GM21723 (cell line): ENCODE data around the gene VAMP3.

Experiments used
- ATAC-seq: cut with Tn5 transposase; IDR thresholded peaks from one replicate; pipeline ENCODE4 v1.9.1; 2021; ENCODE audit warnings: mild to moderate bottlenecking, moderate library complexity; ENCODE audit not compliant: unreplicated experiment

VAMP3 gene, protein sequence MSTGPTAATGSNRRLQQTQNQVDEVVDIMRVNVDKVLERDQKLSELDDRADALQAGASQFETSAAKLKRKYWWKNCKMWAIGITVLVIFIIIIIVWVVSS

DNA sequence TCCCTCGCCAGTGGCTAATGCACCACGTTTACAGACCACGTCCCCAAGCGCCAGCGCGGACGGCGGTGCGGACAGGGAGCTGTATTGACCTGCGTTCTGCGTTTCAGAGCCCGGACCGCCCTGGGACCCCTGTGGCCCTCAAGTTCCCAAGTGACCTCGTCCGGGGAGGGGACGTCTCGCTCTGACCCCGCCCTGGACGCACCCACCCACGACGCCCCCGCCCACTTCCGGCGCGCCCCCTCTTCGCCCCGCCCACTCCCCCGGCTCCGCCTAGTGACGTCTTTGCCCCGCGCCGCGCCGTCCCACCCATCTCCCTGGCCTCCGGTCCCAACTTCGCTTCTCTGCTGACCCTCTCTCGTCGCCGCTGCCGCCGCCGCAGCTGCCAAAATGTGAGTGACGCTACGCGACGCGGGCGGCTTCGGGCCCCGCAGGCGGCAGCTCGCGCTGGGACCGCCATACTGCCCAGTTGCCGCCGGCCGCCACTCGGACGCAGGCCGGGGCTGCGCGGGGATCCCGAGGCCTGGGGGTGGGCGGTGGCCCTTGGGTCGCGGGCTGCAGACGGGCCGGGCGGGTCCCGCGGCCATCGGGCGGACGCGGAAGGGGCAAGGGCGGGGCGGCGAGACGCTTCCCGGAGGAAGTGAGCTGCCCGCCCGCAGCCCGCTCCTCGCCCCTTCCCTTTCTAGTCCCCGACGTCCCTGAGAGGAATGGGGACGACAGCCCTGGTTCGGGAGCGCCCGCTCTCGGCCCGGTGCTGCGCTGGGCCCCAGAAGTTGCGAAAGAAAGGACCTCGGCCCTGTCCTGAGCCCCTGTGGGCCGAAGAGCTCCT lies at the start of gene VAMP3:
Gene VAMP3 (plus strand): TSS at position 300 of the 826 bp plus-strand sequence. CDS start 88 bp downstream, at position 388.
- ATAC-seq, result peak; percentile 77

DNA sequence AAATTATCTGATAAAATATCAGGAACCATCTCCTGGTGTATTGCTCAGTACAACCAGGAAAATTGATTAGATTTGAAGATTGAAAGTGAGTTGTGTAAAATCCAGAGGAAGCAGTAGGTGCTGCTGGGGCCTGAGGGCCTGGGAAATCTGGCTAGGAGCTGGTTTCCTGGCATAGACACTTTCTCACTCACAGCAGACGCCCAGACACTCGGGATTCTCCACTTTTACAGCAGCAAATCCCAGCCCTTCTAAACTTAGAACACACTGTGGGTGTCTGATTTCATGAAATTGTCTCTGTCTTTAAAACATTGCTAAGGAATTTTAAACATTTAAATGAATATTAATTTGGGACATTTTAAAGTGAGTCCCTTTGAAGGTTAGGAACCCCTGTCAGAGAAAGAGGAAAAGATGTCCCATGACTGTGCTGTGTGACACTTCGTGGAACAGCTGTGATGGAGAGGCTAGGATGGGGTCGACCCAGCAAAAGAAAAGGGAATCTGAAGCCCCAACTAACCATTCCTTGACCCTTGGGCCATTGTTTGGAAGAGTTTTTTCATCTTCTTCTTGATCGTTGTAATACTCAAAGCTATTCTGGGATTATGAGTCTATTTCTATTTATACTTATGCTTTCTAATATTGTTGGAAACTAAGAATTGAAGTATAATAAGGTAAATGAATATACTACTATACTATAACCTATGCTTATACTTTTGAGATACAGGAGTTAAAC lies 49.0 kb upstream of the VAMP3 start:
- ATAC-seq, result no peak

DNA sequence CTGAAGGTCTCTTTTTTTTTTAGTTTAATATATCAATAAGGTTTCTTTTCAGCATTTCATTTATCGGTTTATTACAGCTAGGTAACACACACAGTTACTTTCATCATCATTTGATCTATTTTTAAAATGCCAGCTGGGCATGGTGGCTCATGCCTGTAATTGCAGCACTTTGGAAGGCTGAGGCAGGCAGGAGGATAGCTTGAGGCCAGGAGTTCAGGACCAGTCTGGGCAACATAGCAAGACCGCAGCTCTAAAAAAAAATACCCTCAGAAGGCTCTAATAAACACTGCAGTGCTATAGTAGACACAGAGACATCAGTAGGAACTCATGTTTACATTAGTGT lies 48.5 kb upstream of the VAMP3 start:
- ATAC-seq, result no peak

DNA sequence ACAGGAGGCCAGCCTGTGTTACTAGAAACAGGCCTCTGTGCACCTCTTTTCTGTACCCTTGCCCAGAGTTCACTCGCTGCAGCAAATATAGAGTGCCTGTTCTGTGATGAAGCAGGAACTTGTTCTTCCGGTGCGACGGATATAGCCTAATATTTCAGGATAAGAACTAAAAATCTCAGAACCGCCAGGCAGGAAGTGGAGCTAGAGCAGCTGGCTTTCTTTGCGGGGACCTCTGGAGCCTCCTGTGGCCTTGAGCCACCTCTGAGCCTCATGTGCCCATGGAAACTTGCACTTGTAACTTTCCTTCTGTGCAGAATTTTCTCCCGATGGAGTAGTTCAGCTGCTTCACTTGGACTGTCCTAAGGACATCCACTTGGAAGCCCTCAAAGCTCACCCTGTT lies 44.5 kb upstream of the VAMP3 start:
- ATAC-seq, result no peak

DNA sequence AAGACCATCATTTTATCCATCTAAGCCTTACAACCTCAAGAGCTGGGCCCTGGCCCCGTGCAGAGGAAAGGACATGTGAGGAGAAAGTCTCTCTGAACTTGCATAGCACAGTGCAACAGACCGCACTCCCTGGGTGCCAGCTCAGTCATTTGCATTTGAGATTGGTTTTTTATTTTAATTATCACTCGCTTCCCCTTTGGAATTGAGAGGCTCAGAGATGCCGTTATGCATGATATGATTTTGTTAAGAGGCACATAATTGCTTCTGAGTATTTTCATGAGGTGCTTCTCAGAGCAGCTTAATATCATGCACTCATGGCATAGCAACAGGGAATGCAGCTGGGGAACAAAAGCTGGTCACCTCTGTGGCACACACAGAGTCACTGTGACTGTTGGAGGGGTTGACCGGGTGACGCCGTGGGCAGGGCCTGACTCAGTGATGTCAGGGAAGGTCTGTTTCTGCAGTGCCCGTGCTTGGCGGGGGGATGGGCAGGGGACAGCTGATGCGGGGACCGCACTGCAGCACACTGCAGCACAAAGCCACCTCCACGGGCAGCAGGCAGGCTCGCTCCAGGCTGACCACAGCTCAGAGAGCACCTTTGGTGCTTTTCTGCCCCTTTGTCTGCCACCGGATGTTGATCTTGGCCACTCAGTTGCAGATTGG lies 43.2 kb upstream of the VAMP3 start:
- ATAC-seq, result no peak

DNA sequence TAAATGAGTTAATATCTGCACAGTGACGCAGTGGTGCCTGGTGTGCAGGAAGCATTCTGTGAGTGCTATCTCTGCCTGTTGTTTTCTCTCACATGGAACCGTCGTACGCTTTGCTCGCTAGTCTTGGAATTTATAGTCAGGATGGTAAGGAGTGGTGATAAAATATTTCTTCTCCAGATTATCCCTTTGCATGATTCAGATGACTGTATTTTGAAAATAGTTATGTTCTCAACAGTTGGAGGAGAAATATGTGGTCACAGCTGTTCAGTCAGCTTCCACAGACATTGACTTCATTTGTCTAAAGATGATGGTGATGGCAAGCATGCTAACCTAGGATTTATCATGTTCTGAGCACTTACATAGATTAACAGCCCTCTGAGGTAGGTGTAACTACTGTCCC lies 41.3 kb upstream of the VAMP3 start:
- ATAC-seq, result no peak

DNA sequence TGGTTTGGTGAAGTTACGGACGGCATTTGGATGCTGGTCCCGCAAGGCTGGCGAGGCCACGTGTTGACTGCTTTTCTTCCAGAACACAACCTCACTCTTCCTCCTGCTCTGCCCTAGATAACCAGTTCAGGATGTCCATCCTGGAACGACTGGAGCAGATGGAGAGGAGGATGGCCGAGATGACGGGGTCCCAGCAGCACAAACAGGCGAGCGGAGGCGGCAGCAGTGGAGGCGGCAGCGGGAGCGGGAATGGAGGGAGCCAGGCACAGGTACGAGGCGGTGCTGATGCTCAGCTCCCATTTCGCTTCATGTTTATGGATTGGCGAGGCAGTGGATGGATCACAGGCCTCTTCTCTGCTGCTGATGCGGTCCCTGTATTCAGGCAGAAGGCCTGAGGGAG lies 38.8 kb upstream of the VAMP3 start:
- no peak for ATAC-seq

DNA sequence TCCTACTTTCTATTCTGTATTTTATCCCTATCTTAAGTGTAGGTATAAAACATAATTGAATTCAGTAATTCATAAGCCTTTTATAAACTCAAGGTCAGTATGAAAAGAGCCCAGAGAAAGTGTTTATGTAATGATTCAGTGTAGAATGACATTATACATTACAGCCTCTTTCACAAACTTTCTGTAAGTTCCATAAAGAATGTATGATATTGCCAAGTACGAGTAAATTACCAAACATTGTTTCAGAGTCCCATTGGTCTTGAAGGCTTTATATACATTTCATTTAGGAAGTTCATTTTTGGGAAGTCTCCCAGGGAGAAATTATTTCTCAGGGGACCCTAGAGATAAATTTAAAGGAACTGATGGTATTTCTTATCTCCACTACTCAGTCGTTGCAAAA lies 37.8 kb upstream of the VAMP3 start:
- ATAC-seq, result no peak

DNA sequence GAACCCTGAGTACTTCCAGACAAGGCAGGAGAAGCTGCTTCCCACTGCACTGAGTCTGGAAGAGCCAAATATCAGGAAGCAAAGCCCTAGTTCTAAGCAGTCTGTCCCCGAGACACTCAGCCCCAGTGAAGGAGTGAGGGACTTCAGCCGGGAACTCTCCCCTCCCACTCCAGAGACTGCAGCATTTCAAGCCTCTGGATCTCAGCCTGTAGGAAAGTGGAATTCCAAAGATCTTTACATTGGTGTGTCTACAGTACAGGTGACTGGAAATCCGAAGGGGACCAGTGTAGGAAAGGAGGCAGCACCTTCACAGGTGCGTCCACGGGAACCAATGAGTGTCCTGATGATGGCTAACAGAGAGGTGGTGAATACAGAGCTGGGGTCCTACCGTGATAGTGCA lies 33.1 kb upstream of the VAMP3 start:
- ATAC-seq, result no peak

DNA sequence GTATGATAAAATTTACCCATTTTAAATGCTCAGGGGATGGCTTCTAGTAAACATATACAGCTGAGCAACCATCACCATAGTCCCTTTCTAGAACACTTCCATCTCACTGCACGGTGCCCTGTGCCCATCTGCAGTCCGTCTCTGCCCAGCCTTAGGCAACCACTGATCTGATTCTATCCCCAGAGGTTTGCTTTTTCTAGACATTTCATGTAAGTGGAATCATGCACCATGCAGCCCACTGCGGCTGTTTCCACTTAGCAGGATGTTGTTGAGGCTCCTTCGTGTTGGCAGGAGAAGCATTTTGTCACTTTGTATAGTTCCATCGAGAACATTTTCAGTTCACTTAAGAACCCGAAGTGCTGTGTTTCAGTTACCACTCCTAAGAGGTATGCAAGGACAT lies 27.8 kb upstream of the VAMP3 start:
- no peak for ATAC-seq

DNA sequence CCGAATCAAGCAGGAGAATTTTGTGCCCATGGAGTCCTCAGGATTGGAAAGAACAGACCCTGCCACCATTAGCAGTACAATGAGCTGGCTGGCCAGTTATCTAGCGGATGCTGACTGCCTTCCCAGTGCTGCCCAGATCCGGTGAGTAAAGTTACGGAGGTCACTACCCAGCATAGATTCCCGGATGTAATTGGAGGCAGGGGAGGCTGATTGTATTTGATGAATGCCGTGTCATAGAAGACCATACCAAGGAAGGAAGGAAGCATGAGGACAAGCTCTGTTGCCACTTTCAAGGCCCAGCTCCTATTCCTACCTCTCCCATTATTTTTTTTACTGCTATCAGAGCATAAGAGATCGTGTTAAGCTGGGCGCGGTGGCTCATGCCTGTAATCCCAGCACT lies 26.2 kb upstream of the VAMP3 start:
- no peak for ATAC-seq

DNA sequence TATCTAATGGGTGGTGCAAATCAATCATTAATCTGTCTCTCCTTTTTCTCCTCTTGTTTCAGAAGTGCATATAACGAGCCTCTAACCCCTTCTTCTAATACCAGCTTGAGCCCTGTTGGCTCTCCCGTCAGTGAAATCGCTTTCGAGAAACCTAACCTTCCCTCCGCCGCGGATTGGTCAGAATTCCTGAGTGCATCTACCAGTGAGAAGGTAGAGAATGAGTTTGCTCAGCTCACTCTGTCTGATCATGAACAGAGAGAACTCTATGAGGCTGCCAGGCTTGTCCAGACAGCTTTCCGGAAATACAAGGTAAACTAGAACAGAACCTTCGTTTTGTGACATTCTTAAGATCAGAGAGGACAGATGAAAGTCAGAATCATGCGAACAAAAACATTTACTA lies 25.3 kb upstream of the VAMP3 start:
- no peak for ATAC-seq

DNA sequence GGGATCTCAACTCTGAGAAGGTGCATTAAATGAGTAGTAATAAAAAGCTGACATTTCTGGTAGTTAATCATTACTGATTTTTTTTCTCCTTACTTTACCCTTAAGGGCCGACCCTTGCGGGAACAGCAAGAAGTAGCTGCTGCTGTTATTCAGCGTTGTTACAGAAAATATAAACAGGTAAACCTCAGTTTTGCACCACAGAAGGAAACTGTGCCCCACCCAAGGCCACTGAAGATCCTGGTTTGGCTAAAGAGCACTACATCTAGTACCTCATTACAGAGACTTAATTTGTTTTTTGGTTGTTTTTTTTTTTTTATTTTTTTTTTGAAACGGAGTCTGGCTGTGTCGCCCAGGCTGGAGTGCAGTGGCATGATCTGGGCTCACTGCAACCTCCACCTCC lies 23.5 kb upstream of the VAMP3 start:
- ATAC-seq, result no peak

DNA sequence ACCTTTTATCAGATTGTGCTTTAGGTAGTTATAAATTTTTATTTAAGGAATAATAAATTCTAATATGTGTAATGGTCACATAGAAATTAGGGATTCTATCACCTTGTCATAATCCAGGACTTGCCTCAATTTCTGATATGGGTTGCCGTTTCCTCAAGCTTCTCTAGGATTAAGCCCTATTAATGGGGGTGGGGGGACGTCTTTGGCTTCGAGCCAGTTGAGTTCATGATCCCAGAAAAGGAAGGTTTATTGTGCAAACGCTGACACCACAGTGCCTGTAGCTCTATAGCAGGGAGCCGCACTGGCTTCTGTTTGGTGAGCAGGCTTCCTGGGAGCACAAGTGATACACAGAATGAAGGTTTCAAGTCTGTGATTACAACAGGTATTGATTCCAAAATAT lies 22.0 kb upstream of the VAMP3 start:
- ATAC-seq, result no peak

DNA sequence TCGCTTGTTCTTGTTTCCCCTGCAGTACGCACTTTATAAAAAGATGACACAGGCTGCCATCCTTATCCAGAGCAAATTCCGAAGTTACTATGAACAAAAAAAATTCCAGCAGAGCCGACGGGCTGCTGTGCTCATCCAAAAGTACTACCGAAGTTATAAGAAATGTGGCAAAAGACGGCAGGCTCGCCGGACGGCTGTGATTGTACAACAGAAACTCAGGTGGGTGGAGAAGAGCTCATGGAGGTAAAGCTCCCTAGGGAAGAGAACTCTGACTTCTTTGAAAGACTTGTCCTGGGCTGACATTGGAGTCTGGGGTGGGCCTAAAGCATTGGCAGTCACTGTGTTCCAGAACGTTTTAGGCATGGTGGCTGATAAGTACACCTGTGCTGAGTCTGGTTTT lies 19.9 kb upstream of the VAMP3 start:
- no peak for ATAC-seq

DNA sequence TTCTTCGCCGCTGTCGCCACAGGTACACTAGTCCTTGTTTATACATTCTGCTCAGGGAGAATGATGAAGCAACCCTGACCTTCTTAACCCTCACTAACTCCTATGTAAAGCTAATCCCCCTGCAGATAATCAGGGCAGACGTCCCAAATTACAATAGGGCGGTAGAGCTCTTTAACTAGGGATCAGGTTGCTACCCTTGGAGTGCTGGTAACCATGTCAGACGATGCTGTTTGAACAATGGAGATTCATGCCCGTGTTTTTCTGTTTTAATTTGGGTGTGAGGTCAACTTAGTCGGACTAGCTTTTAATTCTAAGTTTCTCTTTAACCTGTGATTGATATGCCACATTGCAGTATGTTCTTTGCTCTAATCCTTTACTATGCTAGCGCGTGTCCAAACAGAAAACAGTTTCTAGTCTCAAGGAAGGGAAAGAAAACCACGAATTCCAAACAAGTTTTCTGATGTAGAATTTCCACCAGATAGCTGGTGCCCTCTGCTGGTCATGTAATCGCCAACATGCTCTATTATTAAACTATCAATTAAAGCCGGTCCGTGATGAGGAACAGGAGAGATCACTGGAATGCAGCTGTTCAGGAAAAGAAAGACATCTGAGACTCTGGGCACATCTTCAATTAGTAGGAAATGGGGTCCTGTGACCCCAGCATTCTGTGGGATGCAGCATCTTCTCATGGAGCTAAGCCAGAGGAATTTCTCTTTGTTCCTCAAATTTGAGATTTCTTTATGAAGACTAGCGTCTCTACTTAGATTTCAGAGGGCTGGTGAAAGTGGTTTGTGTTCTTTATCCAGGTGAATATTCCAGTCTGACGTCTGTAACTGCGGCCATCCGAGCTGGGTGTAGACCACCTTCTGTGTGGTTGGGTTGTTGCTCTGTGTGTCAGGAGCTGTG lies 18.3 kb upstream of the VAMP3 start:
- ATAC-seq, result no peak

DNA sequence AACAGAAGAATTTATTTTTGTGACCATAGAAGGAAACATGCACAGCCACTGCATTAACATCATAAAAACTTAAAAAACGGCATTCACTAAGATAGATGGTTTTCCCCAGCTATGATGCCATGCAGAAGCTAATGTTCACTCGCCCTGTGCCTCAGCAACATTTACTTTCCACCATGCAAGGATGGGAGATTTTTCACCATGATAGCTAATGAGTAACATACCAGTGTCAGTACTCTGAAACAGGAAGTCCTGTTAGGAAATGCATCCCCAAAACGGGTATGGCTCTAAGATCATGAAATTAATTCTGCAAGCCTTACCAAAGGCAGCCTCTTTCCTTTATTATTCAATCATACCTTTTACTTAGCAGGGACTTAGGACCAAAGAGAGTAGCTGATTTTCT lies 17.5 kb upstream of the VAMP3 start:
- ATAC-seq, result no peak

DNA sequence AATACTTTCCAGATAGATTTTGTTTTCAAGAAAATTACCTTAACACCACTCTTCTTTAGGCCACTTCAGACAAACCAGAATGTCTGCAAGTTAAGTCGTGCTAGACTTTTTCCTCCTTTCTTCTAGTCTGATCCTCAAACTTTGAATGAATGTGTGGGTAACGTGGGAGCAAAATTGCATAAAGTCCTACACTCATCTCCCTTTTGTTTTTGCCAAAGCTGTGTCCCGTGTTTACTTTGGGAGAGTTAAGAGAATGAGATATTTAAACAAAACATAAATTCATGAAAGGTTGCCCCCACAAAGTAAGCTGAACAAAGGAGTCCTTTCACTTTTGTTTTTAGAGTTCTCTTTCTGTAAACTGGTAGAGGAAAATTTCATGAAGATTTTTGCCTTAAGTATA lies 16.9 kb upstream of the VAMP3 start:
- no peak for ATAC-seq

DNA sequence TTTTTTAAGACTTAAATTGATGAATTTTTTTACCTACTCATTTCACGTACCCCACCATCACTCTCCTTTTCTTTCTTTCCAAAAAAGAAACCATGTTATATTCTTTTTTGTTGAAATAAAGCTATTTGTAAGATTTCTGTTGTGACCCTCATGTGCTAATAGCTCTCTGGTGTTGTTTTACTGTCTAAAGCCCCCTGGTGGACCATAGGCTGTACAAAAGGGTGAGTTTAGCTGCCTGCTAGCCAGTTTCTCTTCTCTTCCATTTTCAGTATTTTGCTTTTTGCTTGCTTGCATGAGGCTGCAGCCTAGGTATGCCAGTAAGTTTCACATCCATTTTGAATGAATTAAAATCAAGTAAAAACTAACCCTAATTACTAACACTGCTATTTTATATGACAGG lies 15.6 kb upstream of the VAMP3 start:
- ATAC-seq, result no peak

DNA sequence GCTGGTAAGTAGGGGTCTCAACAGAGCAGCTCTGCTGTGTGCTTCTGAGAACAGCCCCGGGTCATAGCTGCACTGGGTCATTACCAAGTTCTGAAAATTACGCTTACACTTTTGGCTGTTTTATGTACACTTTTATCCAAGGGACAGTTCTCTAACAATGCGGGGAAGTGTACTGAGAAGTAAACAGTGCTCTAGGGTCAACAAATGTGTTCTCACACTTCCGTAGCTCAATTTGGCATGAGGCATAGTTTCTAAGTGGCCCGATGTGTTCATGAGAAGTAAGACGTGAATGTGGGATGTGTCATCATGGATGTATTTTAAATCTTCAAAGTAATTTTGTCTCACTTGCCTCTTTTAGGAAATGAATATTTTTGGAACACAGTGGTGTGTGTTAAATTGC lies 10.9 kb upstream of the VAMP3 start:
- no peak for ATAC-seq

DNA sequence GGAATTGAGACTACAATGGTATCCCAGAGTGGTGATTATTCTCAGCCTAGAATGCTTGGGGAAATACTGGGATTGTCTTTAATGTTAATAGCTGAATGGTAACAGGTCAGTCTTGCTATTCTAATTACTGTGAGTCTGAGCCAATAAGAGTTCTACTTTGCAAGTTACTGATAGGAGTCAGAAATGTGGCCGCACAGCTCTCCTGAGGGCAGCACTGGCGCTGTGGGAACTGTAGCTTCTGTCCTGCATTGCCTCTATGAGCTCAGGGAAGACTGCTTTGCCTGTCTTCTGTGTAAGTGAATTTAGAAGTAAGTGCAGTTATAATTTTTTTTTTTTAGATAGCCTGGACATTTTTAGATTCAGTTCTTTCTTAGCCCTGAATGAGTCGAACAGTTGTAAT lies 10.0 kb upstream of the VAMP3 start:
- ATAC-seq, result no peak
